ENCODE measurements around the gene UBE2D4.

The UBE2D4 gene

GRCh38 chr7:43902542-43903054, 23.6 kb upstream of the UBE2D4 start:
- no peak for TF ChIP-seq CTCF (IDR thresholded peaks at IDR 0.05; ENCODE audit: low read depth, low read length, missing control alignments)
- no peak for DNase-seq (ENCODE audit: extremely low read depth, low read depth)

GRCh38 chr7:43904533-43905208, 21.6 kb upstream of the UBE2D4 start:
- H3K4me3 ChIP-seq (replicated peaks; ENCODE audit: low read depth, low read length), result peak overlapping the region; percentile 67
- no peak for TF ChIP-seq CTCF (IDR thresholded peaks at IDR 0.05; ENCODE audit: low read depth, low read length, missing control alignments)
- DNase-seq (ENCODE audit: extremely low read depth, low read depth), result no peak

More at GRCh38 chr7:43902542-43903054, 23.6 kb upstream of the UBE2D4 start:
- H3K4me3 ChIP-seq (replicated peaks; ENCODE audit: low read depth, low read length), result no peak overlapping the region

- peak overlapping the region; percentile 67 for H3K4me3 ChIP-seq (replicated peaks; ENCODE audit: low read depth, low read length)
- DNase-seq (ENCODE audit: extremely low read depth, low read depth), result no peak
- TF ChIP-seq CTCF (IDR thresholded peaks at IDR 0.05; ENCODE audit: low read depth, low read length, missing control alignments), result no peak
Measured at GRCh38 chr7:43905209-43905946, 20.9 kb upstream of the UBE2D4 start.

- H3K4me3 ChIP-seq (replicated peaks; ENCODE audit: low read depth, low read length), result peak overlapping the region; percentile 67
- no peak for TF ChIP-seq CTCF (IDR thresholded peaks at IDR 0.05; ENCODE audit: low read depth, low read length, missing control alignments)
- DNase-seq (ENCODE audit: extremely low read depth, low read depth), result no peak
Measured at GRCh38 chr7:43905956-43906330, 20.3 kb upstream of the UBE2D4 start.

- no peak for TF ChIP-seq CTCF (IDR thresholded peaks at IDR 0.05; ENCODE audit: low read depth, low read length, missing control alignments)
- DNase-seq (ENCODE audit: extremely low read depth, low read depth), result no peak
- H3K4me3 ChIP-seq (replicated peaks; ENCODE audit: low read depth, low read length), result peak within 1 kb of the TSS; percentile 67
Measured at GRCh38 chr7:43906331-43907010, 19.8 kb upstream of the UBE2D4 start, which contains the start of gene URGCP. URGCP (minus strand) TSS chr7:43906596; CDS start chr7:43906575, 21 bp downstream.

- no peak for DNase-seq (ENCODE audit: extremely low read depth, low read depth)
- TF ChIP-seq CTCF (IDR thresholded peaks at IDR 0.05; ENCODE audit: low read depth, low read length, missing control alignments), result no peak
- H3K4me3 ChIP-seq (replicated peaks; ENCODE audit: low read depth, low read length), result no peak overlapping the region
Measured at GRCh38 chr7:43914795-43915194, 11.4 kb upstream of the UBE2D4 start.
